Astrocyte of the spinal cord (primary cell): ENCODE data around the gene PDGFRB.
A peak's percentile ranks its signal among the peaks of the same experiment; 100 is the strongest.

ENCODE experiments used
- DNase-seq: peaks from one replicate; pipeline ENCODE4 v3.0.0; 2011; ENCODE audit warnings: low read depth, low spot score
- H3K4me3 ChIP-seq: 2 replicates; pipeline ENCODE4 v1.5.1; 2011; ENCODE audit warnings: low read depth, mild to moderate bottlenecking, low read length, moderate library complexity
- in situ Hi-C: cut with HindIII; loops from 2 replicates; pipeline ENCODE4 v1.10.0; 2017; ENCODE audit warnings: low sequenced_read_pairs
- TF ChIP-seq, protein P1 (sequence below): IDR thresholded peaks from 2 replicates; pipeline ENCODE4 v1.5.1; 2012; ENCODE audit warnings: low read depth, mild to moderate bottlenecking, low read length, inconsistent platforms

Gene PDGFRB

DNA sequence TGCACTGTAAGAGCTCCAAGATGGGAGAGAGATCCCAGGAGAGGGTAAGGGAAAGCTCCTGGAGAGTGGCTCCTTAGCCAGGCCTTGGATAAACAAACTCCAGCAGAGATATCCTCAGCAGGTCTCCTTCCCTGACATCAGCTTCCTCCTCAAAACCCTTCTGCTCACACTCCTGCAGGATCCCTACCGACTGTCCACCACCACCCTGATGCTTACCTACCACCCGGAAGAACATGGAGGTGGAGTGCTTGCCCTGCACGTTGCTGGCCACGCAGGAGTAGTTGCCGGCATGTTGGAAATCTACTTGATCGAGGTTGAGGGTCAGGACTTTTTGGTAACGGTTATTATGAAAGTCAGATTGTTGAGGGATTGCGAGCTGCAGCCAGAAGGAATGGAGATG, 78.6 kb downstream of the PDGFRB start:
- no peak for DNase-seq
- H3K4me3 ChIP-seq = no peak overlapping the region
- in situ Hi-C loops = no loop called here
- TF ChIP-seq, protein P1, sequence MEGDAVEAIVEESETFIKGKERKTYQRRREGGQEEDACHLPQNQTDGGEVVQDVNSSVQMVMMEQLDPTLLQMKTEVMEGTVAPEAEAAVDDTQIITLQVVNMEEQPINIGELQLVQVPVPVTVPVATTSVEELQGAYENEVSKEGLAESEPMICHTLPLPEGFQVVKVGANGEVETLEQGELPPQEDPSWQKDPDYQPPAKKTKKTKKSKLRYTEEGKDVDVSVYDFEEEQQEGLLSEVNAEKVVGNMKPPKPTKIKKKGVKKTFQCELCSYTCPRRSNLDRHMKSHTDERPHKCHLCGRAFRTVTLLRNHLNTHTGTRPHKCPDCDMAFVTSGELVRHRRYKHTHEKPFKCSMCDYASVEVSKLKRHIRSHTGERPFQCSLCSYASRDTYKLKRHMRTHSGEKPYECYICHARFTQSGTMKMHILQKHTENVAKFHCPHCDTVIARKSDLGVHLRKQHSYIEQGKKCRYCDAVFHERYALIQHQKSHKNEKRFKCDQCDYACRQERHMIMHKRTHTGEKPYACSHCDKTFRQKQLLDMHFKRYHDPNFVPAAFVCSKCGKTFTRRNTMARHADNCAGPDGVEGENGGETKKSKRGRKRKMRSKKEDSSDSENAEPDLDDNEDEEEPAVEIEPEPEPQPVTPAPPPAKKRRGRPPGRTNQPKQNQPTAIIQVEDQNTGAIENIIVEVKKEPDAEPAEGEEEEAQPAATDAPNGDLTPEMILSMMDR = no peak

DNA sequence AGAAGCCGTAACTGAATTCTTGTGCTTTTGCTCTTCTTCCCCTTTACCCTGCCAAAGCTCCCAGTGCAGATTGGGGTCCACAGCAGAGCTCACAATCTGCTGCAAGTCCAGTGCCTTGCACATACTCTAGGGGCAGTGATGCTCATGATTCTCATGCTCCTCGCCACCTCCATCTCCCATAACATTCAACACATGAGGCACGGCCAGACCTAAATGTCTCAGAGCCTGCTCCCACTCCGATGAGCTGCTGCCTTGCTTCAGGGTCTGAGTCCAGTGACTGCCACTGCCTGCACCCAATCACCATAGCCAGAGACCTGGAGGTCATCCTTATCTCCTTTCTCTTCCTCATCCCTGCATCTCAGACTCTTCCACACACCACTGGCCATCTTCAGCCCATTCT, 79.8 kb downstream of the PDGFRB start:
- TF ChIP-seq, protein P1 = peak; percentile 7
- DNase-seq = no peak
- in situ Hi-C loops = no loop called here
- no peak overlapping the region for H3K4me3 ChIP-seq

DNA sequence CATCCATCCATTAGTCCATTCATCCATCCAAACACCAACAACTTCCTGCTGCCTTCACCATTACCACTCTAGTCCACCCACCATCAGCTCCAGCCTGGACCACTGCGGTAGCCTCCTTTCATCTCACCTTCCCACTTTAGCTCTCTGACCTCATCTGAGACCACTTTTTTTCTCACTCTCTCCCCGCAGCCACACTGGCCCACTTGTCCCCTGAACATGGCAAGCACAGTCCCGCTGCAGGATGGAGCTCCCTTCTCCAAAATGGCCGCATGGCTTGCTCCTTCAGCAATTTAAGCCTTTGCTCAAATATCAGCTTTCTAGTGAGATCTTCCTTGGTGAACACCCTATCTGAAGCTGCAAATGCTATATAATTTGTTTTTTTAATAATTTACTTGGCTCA, 80.4 kb downstream of the PDGFRB start:
- DNase-seq = no peak
- no peak overlapping the region for H3K4me3 ChIP-seq
- in situ Hi-C loops = no loop called here
- TF ChIP-seq, protein P1 = no peak

DNA sequence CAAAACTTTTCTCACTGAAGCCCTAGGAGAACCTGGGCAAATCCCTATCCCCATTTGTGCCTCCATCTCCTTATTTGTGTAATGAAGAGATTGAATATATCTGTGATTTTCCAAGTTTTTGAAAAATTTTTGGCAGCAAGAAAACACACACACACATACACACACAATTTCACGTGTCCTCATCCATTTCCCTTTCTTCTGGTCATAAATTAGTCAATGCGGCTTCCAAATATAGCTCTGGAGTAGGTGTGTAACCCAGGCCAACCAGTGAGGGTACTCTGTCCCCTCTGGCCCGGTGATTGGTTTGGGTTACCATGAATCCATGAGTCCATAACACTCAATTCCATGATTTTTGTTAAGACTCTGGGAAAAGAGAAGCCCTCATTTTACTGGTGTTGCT, 82.0 kb downstream of the PDGFRB start:
- H3K4me3 ChIP-seq = no peak overlapping the region
- TF ChIP-seq, protein P1 = no peak
- DNase-seq = no peak
- in situ Hi-C loops = no loop called here

DNA sequence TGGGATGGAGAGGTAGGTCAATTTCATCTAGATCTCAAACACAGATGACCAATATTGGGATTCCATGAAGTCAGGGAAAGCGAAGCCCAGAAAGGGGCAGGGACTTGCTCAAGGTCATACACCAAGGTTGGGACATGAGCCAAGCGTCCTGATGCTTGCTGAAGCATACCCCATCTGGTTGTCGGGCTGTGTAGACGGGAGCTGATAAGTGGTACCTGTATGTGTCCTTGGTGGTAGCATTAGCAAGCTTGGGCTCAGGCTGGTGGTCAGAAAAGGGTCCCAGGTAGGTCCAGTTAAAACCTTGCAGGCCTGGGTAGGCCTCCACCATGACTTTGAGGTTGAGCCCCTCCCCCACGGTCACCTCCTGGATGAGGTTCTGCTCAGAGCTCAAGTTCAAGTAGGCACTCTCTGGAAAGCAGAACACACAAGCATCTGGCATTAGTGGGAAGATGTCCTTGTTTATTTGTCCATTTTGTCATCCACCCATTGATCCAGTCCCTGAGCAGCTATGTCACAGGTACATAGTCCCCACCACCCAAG, 82.5 kb downstream of the PDGFRB start:
- TF ChIP-seq, protein P1 = no peak
- no peak for DNase-seq
- in situ Hi-C loops = no loop called here
- no peak overlapping the region for H3K4me3 ChIP-seq

DNA sequence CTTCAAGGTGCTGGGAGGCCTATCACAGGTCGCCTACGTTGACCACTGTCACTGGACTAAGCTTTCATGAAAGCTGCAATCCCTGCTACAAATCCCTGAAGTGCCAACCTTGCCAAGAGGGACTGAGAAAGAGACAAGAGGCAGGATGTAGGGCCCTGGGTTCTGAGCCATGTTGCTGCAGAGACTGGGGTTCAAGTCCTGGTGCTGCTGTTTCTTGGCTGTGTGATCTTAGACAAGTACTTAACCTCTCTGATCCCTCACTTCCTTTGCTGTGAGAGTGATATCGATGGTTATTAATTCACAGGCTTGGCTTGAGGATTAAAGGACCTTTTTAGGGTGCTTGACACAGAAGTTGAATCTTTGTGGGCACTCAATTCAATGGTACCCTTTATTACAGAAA, 84.8 kb downstream of the PDGFRB start:
- in situ Hi-C loops = no loop called here
- H3K4me3 ChIP-seq = no peak overlapping the region
- TF ChIP-seq, protein P1 = no peak
- no peak for DNase-seq
